HG02588 (cell line): ENCODE data around the gene SAMMSON.

ENCODE experiments used
- ATAC-seq: cut with Tn5 transposase; IDR thresholded peaks from one replicate; pipeline ENCODE4 v1.9.1; 2021; ENCODE audit warnings: mild to moderate bottlenecking, moderate library complexity; ENCODE audit not compliant: unreplicated experiment

Gene SAMMSON

GRCh38 chr3:70085613-70086012, 86.1 kb downstream of the SAMMSON start:
- ATAC-seq = no peak

- ATAC-seq = no peak
Measured at GRCh38 chr3:70086336-70086735, 86.8 kb downstream of the SAMMSON start.

- no peak for ATAC-seq
Measured at GRCh38 chr3:70090322-70090913, 90.9 kb downstream of the SAMMSON start.

GRCh38 chr3:70094197-70094596, 94.7 kb downstream of the SAMMSON start:
- no peak for ATAC-seq

- no peak for ATAC-seq
Measured at GRCh38 chr3:70095260-70095659, 95.7 kb downstream of the SAMMSON start.

GRCh38 chr3:70096376-70097066, 97.0 kb downstream of the SAMMSON start:
- ATAC-seq = peak; percentile 95

GRCh38 chr3:70097084-70097483, 97.6 kb downstream of the SAMMSON start:
- no peak for ATAC-seq

- ATAC-seq = no peak
Measured at GRCh38 chr3:70108072-70108471, 108.5 kb downstream of the SAMMSON start.

GRCh38 chr3:70108546-70108945, 109.0 kb downstream of the SAMMSON start:
- no peak for ATAC-seq

GRCh38 chr3:70110066-70110465, 110.5 kb downstream of the SAMMSON start:
- no peak for ATAC-seq

GRCh38 chr3:70111411-70111810, 111.9 kb downstream of the SAMMSON start:
- no peak for ATAC-seq

- no peak for ATAC-seq
Measured at GRCh38 chr3:70112751-70113150, 113.2 kb downstream of the SAMMSON start.

- ATAC-seq = no peak
Measured at GRCh38 chr3:70114431-70114830, 114.9 kb downstream of the SAMMSON start.

- no peak for ATAC-seq
Measured at GRCh38 chr3:70119879-70120278, 120.3 kb downstream of the SAMMSON start.
